GM12865 (cell line): ENCODE data around the gene MED13.

Source experiments
- DNase-seq: peaks from one replicate; pipeline ENCODE4 v3.0.0; 2010; ENCODE audit warnings: low read depth
- H3K4me3 ChIP-seq: 2 replicates; pipeline ENCODE4 v1.5.1; 2011; ENCODE audit warnings: mild to moderate bottlenecking, low read depth, low read length, control low read depth
- CTCF ChIP-seq: IDR thresholded peaks from 2 replicates; pipeline ENCODE4 v1.5.1; 2011; ENCODE audit warnings: low read length, control low read depth, low read depth, inconsistent platforms; ENCODE audit not compliant: insufficient read depth; ENCODE audit errors: missing control alignments

MED13 gene

GRCh38 chr17:62064791-62065563 is at the start of gene MED13:
Gene MED13, minus strand, starts transcription at chr17:62065278. Its CDS starts 73 bp downstream, at chr17:62065205.
- H3K4me3 ChIP-seq: peak within 1 kb of the TSS; percentile 99
- no peak for TF ChIP-seq CTCF
- peak; percentile 54 for DNase-seq

- no peak for TF ChIP-seq CTCF
- DNase-seq: no peak
- no peak overlapping the region for H3K4me3 ChIP-seq
These were observed 47.2 kb upstream of the MED13 start for GRCh38 chr17:62112229-62112628.

GRCh38 chr17:62111562-62112171 is 46.6 kb upstream of the MED13 start:
- no peak for DNase-seq
- H3K4me3 ChIP-seq: no peak overlapping the region
- no peak for TF ChIP-seq CTCF

GRCh38 chr17:62110923-62111484 is 45.9 kb upstream of the MED13 start:
- no peak for TF ChIP-seq CTCF
- no peak overlapping the region for H3K4me3 ChIP-seq
- DNase-seq: no peak

GRCh38 chr17:62109924-62110323 is 44.8 kb upstream of the MED13 start:
- no peak for DNase-seq
- TF ChIP-seq CTCF: no peak

DNA sequence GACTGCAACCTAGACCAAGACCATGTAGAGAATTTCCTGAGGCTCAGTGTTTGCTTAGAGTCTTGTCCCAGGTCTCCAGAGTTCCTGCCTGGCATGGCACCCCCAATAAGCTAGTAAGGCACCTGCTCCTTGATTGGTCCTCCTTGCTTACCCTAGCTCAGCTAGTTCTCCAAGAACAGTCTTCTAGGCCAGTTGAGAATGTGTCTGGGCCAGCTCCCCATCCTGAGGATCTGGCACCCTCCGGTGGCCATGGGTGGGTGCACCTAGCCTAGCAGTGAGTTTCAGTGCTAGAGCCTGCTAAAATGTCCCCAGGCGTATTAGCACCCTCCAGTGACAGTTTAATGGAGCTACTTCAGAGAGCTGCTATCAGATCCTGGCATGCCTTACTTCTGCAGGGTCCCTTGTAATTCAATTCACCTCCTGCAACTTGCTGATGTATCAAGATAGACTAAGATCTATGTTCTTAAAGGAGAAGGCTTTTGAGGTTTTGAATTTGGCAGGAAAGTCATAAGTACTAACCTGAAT is 44.4 kb upstream of the MED13 start:
- DNase-seq: peak; percentile 95
- peak; percentile 99 for TF ChIP-seq CTCF

More at GRCh38 chr17:62109924-62110323, 44.8 kb upstream of the MED13 start:
- H3K4me3 ChIP-seq: no peak overlapping the region

More for the DNA sequence above, 44.4 kb upstream of the MED13 start:
- no peak overlapping the region for H3K4me3 ChIP-seq
